ENCODE results near the gene CNTN2.
A peak's percentile ranks its signal among the peaks of the same experiment; 100 is the strongest.

CNTN2 gene

DNA sequence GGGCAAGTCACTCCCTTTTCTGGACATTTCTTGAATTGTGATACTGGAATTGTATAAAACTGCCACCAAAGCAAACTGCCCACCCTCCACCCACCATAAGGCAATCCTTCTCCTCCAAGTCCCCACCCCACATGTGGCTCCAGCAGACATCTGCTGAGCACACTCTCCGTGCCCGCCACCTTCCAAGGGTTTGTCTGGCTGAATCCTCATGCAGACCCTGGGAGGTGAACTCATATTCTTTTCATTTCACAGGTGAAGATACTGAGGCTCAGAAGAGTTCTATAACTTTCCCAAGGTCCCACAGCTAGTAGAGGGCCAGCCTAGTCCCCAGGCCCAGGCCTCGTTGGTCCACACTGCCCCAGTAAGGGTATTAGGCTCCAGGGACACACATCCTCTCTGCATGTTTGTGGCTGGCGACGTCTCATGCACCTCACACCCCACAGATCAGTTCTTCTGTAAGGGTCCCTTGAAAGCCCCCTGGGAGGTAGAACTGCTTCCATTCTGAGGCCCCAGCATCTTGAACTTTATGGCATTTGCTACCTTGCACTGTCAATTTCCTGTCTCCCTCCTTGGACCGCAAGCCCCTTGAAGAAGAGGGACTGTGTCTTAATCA, 14.1 kb downstream of the CNTN2 start:
- no peak for DNase-seq

DNA sequence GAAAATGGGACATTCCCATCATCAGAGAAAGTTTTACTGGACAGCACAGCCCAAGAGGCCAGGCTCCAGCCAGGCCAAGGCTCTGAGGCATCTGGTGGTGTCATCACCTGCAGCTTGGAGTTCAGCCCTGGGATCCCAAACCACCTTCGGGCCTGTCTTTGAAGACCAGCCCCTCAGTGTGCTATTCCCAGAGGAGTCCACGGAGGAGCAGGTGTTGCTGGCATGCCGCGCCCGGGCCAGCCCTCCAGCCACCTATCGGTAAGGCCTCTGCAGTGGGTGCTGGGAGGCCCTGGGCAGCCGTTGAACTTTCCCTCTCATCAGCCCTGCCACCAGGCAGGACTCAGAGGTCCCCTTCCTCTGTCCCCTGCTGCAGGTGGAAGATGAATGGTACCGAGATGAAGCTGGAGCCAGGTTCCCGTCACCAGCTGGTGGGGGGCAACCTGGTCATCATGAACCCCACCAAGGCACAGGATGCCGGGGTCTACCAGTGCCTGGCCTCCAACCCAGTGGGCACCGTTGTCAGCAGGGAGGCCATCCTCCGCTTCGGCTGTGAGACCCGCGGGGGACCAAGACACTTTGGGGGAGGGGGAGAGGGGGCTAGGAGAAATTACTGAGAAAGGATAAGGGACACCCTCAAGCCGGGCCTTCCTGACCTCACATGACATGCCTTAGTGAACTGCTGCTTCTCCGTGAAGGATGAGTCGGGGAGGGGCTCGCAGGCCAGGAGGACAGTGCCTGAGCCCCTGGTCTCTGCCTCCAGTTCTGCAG, 15.0 kb downstream of the CNTN2 start:
- DNase-seq, result no peak

DNA sequence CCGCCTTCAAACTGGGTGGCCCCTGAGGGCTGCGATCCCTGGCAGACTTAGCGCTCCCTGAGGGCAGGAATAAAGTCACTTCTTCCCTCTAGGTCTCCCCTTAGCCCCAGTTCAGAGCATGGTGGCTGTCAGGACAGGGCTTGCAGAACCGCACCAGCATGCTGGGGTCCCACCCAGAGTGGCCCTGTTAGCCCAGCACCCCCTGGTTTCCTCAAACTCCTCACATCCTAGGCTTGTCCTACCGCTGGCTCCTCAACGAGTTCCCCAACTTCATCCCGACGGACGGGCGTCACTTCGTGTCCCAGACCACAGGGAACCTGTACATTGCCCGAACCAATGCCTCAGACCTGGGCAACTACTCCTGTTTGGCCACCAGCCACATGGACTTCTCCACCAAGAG, 15.8 kb downstream of the CNTN2 start:
- DNase-seq, result no peak

DNA sequence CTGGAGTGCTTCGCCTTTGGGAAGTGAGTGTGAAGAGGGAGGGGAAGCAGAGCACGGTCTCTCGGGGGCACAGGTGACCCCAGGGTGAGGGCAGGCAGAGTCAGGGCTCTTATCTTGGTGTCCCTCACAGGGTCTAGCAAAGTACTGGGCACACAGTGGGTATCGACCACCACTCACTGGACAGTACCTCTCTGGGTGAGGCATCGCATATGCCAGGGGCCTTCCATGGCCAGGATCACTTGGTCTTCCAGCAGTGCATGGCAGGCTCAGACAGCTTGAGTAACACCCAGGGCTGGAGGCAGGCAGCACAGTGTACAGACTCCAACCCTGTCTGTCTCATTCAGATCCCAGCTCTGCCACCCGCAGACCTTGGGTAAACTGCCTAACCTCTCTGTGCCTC, 16.6 kb downstream of the CNTN2 start:
- DNase-seq, result no peak

DNA sequence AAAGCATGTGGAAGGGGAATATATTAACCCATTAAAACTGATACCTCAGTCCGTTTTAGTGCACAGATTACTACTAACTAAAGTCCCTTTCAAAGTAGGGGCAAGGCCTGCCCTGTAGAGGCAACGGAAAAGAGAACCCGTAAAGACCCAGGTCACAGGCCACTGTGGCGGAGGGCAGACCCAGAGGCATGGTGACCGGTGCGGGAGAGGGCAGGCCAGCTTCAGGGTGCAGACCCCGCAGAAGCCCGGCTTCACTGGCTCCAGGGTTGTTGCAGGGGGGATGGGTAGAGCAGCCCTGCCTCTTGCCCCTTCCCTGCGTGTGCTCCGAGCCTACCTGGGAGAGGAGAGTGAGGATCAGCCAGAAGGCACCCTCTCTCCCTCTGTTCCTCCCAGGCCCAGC, 17.7 kb downstream of the CNTN2 start:
- DNase-seq, result no peak

DNA sequence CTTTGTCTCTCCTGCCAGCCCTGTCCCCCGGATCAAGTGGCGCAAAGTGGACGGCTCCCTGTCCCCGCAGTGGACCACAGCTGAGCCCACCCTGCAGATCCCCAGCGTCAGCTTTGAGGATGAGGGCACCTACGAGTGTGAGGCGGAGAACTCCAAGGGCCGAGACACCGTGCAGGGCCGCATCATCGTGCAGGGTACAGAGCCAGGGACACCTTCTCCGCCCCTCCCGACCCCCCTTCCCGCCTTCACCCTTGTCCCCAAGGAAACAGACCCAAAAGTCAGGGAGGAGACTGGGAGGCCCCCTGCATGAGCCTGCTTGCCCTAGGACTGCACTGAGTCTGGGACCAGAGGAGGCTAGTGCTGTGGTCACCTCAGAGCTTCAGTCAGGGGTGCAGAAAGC, 18.2 kb downstream of the CNTN2 start:
- no peak for DNase-seq

DNA sequence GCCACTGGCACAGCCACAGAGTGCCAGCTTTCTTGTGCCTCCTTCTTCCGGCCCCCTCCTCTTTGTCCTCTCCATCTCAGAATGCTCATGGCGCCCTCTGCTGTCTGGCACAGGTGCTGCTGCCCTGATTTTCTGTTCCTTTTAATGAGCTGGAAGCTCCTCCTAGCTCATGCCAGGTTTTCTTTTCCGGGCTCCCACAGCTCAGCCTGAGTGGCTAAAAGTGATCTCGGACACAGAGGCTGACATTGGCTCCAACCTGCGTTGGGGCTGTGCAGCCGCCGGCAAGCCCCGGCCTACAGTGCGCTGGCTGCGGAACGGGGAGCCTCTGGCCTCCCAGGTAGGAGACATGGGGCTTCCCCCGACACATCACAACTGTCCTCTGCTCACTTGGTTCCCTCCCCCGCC, 18.7 kb downstream of the CNTN2 start:
- peak; percentile 70 for DNase-seq

DNA sequence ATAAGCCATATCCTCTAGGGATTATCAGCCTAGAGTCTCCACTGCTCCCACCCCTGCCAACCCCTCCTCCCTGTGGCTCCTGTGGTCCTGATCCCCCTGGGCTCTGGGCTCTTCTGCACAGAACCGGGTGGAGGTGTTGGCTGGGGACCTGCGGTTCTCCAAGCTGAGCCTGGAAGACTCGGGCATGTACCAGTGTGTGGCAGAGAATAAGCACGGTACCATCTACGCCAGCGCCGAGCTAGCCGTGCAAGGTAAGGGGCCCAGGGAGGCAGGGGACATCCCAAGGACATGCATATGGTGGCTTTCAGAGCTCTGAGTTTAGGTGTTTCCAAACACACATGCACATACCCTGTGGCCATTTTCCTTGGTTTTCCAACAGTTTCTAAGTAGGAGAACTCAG, 19.3 kb downstream of the CNTN2 start:
- no peak for DNase-seq

DNA sequence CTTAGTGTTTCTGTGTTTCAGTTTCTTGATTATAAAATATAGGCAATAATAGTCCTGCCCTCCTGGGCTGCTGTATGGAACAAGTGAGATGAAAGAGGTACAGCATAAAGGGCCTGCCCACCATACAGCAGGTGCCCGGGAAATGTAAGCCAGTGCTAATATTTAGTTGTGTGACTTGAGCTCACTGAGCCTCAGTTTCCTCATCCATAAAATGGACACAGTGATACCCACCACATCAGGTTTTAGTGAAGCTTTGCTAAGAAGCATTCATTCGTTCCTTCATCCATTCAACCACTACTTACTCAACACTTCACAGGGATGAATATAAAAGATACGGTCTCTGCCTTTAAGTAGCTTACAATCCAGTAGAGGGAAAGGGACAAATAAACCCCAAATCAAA, 19.9 kb downstream of the CNTN2 start:
- no peak for DNase-seq

DNA sequence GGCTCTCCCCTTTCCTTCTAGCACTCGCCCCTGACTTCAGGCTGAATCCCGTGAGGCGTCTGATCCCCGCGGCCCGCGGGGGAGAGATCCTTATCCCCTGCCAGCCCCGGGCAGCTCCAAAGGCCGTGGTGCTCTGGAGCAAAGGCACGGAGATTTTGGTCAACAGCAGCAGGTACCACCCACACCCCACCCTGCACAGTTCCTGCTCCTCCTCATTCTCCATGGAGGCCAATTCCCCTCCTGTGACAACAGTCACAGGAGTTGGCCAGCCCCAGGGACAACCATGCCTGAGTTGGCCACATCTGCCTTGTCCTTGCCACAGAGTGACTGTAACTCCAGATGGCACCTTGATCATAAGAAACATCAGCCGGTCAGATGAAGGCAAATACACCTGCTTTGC, 21.3 kb downstream of the CNTN2 start:
- DNase-seq, result no peak

DNA sequence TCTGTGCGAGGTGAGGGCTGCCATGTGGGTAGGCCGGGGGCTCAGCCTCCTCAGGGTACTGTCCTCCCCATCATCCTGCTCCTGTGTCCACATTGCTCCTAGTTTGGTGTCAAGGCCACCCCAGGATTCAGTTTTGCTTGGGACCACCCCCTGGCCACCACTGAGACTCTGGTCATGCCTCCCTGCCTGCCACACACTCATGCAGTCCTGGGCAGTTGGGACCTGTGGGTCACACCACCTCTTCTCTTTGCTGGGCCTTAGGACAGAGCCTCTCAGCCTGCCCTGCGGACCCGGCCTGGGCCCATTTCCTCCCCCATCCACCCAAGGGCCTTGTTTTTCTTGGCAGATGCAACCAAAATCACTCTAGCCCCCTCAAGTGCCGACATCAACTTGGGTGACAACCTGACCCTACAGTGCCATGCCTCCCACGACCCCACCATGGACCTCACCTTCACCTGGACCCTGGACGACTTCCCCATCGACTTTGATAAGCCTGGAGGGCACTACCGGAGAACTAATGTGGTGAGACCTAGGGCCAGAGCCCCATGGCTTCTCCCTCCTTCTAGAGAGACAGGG, 21.8 kb downstream of the CNTN2 start:
- no peak for DNase-seq

DNA sequence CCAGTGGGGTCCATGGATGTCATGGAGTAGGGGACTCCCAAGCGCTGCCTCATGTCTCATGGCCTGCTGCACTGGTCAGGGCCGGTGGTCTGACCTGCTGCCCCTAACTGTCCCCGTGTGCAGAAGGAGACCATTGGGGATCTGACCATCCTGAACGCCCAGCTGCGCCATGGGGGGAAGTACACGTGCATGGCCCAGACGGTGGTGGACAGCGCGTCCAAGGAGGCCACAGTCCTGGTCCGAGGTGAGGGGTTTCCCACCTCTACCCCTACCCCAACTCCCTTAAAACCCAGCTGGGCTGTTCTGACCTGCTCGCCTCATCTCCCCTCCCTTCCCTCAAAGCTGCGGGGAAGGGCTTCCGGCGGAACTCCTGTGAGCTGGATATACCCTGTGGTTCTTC, 22.7 kb downstream of the CNTN2 start:
- no peak for DNase-seq

DNA sequence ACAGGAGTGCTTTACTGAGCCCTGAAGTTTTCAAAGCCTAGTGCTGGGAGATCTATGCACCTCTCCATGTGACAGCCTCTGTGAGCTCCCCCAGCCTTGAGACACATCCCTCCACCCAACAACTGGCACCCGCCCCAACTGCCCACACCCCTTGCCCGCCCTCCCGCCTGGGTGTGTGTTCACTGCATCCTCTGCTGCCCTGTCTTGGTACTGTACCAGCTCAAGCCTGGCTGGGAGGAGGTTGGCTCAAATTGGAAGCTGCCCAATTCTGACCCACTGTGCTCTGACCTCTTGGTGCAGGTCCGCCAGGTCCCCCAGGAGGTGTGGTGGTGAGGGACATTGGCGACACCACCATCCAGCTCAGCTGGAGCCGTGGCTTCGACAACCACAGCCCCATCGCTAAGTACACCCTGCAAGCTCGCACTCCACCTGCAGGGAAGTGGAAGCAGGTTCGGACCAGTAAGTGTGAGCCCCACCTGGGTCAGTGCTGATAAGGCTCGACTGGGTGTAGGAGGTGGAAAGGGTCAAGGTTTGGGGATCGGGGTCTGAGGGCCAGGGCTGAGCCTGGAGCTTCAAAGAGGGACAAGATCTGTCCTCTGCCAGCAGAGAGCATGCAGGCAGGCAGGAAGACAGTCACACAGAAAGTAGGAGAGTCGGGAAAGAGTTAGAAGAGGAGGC, 23.3 kb downstream of the CNTN2 start:
- no peak for DNase-seq

DNA sequence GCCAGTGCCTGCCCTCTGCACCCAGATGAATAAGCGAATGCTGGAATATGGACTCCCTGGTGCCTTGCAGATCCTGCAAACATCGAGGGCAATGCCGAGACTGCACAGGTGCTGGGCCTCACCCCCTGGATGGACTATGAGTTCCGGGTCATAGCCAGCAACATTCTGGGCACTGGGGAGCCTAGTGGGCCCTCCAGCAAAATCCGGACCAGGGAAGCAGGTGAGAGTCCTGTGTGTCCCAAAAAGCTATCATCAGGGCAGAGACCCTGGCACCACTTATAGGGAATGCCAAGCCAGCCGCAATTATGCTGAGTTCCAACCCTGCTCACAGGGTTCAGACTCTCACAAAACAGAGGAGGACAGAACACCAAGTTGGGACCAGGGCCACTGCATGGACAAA, 24.0 kb downstream of the CNTN2 start:
- DNase-seq, result no peak

DNA sequence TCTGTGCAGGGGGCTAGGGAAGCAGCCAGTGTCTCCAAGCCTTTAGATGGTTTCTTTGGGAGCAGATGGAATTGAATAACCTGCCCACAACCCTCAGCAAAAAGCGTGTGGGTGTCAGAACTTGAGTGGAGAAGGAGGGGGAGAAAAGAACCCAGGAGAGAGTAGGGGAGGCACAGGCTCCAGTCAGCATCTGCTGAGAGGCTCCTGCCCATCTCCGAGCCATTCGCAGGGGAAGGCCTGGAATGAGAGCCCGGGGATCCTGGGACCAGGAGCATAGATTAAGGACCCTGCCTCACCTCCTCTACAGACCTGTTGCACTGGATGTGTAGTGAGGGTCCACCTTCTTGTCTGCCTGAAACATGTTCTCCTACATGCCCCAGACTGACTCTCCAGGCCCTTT, 25.0 kb downstream of the CNTN2 start:
- DNase-seq, result no peak

DNA sequence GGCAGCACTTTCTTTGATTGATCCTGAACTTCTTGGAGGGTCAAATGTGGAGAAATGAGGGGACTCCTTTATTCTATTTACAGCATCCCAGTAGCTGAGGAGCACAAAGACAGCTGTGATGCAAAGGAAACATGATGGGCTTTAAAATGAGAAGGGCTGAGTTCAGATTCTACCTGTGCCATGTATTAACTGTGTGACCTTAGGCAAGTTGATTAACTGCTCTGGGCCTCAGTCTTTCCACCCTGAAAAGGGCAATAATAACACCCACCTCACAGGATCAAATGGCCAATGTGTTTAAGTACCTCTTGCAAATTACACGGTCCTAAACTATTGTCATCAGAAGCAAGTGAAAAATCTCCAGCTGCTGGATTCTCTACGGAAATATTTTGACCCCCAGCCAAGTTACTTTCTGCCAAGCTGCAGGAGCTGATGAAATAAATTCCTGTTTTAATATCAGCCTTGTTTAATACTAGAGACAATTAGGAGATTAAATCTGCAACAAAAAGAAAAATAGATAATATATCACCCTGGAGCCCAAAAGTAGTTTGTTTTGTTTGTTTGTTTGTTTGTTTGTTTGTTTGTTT, 25.5 kb downstream of the CNTN2 start:
- DNase-seq, result no peak

DNA sequence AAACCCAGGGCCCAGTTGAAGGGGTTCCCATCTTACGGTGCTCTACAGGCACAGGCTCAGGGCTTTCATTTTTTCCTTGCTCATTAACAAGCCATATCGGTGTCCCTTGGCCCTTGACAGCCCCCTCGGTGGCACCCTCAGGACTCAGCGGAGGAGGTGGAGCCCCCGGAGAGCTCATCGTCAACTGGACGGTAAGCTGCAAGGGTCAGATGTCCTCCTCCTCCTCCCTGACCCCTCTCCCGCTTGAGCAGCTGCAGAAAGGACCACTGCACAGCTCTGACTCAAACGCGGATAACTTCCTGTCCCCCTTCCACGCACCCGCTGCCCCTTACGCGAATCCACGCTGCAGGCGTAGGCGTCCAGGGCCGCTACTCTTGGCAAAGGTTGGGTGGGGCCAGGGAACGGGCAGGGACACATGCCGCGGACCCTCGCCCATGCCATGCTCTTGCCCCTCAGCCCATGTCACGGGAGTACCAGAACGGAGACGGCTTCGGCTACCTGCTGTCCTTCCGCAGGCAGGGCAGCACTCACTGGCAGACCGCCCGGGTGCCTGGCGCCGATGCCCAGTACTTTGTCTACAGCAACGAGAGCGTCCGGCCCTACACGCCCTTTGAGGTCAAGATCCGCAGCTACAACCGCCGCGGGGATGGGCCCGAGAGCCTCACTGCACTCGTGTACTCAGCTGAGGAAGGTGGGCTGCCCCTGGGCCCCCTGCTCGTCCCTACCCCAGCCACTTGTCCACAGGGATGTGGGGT, 26.5 kb downstream of the CNTN2 start:
- DNase-seq, result no peak

DNA sequence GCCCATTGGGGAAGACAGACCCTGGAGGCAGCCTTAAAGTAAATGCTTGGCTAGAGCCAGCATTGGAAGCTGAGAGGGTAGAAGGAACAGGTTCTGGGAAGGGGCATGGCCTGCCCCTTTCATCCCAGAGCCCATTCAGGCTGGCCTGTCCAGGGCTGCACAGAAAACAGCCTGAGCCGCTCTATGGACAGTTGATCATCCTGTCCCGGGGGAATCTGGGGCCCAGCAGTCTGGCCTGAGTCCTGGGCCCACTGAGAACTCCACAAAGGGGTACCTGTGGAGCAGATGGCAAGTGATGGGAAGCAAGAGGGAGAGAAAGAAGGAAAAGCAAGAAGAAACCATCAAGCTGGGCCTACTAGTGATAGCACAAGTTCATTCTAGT, 28.0 kb downstream of the CNTN2 start:
- DNase-seq, result no peak

DNA sequence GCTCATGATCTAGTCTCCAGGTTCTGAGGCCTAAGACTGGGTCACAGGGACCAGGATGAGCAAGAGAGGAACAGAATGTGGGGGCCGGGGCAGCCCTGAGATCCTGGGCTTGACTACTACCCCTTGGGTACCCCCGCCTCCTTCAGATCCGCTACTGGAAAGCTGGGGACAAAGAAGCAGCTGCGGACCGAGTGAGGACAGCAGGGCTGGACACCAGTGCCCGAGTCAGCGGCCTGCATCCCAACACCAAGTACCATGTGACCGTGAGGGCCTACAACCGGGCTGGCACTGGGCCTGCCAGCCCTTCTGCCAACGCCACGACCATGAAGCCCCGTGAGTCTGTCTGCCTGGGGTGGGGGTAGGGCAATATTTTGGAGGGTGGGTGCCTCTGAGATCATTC, 28.8 kb downstream of the CNTN2 start:
- no peak for DNase-seq

DNA sequence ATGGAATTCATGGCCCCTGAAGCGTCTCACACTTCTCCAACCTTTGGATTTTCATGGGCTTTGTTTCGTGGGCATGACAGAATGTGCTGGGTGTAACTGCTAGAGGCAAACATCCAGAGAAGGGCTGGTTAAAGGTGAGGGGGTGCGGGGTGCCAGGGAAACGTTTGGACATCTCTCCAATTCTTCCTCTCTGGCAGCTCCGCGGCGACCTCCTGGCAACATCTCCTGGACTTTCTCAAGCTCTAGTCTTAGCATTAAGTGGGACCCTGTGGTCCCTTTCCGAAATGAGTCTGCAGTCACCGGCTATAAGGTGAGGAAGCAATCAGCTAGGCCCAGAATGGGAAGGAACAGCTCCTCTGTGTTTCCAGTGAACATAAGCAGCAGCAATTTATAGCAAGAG, 29.3 kb downstream of the CNTN2 start:
- DNase-seq, result no peak

DNA sequence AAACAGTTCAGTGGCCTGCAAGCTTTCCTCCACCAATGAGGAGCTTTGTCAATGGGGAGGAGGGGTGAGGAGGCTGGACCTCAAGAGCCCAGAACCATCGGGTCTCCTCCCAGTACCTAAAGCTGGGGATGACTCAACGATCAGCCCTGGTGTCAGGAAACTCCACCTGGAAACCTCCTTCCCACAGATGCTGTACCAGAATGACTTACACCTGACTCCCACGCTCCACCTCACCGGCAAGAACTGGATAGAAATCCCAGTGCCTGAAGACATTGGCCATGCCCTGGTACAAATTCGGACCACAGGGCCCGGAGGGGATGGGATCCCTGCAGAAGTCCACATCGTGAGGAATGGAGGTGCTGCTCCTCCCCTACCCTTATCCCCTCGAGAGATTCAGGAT, 29.9 kb downstream of the CNTN2 start:
- no peak for DNase-seq

DNA sequence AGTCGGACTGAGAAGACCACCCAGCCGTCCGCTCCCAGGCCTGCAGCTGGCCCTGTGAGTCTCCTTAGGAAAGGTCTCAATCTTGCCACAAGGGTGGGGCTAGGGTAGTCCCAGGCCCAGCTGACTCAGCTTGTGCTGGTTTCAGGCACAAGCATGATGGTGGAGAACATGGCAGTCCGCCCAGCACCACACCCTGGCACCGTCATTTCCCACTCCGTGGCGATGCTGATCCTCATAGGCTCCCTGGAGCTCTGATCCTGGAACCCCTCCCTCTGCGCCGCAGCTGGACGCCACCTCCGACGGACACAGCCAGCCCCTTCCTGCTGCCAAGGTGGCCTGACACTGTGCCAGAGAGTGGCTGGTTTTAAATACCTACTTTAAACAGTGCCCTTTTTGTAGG, 30.5 kb downstream of the CNTN2 start:
- no peak for DNase-seq

DNA sequence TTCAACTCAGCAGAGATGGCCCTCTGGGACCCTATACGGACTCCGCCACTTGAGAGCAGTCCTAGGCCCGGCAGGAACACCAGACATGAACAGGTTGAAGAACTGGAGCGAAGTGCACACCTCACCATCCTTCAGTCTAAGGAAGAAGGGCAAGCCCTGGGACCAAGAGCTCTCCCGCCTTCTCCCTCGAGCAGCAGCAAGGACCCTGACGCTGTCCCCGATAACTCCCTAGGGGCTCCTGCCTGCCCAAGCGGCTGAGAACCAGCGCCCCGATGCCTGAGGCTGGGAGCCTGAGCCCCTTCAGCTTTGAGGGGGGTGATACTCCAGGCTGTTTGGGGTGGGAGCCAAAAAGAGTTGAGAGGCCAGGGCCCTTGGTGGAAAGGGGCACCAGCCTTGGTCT, 31.1 kb downstream of the CNTN2 start:
- no peak for DNase-seq

Measured in NCI-H510A (cell line).